ENCODE data around the gene DPYSL4.

DNA sequence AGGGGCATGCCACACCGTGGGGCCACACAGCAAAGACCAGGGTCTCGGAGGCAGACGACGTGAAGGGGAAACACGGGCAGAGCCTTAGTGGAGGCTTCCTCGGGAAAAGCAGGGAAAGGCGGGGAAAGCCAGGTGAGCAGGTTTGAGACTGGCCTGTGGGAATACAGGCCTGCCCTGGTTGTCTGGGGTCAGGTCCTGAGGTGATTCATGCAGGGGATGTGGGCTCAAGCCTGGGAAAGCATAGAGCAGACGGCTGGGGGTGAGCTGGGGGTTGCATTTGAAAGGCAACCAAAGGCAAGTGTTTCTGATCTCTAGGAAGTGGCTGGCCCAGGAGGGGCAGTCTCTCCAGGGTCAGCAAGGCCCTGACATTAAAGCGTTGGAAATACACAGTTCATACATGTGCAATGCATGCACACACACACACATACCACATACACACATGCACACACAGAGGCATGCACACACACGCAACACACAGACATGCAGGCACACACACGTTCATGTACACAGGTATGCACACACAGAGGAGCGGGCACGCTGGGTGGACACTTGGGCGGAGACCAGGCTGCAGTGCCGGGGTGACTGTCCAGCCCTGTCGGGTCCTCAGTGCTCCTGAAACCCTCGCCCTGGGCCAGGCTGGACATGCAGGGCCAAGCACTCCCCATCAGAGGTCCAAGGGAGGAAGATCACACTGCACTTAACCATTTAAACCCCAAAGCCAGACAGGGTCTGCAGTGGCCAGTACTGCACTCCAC is 51.8 kb downstream of the DPYSL4 start:
- TF ChIP-seq SIN3A (IDR thresholded peaks at IDR 0.05; ENCODE audit: borderline replicate concordance, insufficient read depth, low read length) (no peak), TAF1 (IDR thresholded peaks at IDR 0.05; ENCODE audit: borderline replicate concordance, insufficient read depth, low read length) (no peak), POLR2AphosphoS5 (IDR thresholded peaks at IDR 0.05; ENCODE audit: low read depth, low read length) (no peak)
- TF ChIP-seq, protein P1, sequence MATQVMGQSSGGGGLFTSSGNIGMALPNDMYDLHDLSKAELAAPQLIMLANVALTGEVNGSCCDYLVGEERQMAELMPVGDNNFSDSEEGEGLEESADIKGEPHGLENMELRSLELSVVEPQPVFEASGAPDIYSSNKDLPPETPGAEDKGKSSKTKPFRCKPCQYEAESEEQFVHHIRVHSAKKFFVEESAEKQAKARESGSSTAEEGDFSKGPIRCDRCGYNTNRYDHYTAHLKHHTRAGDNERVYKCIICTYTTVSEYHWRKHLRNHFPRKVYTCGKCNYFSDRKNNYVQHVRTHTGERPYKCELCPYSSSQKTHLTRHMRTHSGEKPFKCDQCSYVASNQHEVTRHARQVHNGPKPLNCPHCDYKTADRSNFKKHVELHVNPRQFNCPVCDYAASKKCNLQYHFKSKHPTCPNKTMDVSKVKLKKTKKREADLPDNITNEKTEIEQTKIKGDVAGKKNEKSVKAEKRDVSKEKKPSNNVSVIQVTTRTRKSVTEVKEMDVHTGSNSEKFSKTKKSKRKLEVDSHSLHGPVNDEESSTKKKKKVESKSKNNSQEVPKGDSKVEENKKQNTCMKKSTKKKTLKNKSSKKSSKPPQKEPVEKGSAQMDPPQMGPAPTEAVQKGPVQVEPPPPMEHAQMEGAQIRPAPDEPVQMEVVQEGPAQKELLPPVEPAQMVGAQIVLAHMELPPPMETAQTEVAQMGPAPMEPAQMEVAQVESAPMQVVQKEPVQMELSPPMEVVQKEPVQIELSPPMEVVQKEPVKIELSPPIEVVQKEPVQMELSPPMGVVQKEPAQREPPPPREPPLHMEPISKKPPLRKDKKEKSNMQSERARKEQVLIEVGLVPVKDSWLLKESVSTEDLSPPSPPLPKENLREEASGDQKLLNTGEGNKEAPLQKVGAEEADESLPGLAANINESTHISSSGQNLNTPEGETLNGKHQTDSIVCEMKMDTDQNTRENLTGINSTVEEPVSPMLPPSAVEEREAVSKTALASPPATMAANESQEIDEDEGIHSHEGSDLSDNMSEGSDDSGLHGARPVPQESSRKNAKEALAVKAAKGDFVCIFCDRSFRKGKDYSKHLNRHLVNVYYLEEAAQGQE (IDR thresholded peaks at IDR 0.05; ENCODE audit: insufficient read depth in 1 of 2, low read depth in 2 of 2, low read length in 2 of 2): no peak

Measured in PFSK-1 (cell line).